ENCODE results near the gene PANK2. TPM values are rescaled to one million over a fixed set of nuclear protein-coding genes. Genes with fewer than 3 reads are reported as not detected.
"Not testable (repeated sequence)": the region's sequence is repeated elsewhere in the genome, so short reads cannot be mapped to it uniquely, and the experiment has no call there.

PANK2 gene
- polyA plus RNA-seq, 3 donors, result 11.8 to 28.5 (median 22.9) TPM

GRCh38 chr20:3940905-3941304 lies 51.7 kb downstream of the PANK2 start:
- WGBS, 3 donors, result 68 to 84% (median 68%) methylated on average over 6 of the region's 6 CpGs
- H3K27ac ChIP-seq (ENCODE audit: low read depth, low read length), result no peak overlapping the region

- H3K27ac ChIP-seq (ENCODE audit: low read depth, low read length), result not testable (repeated sequence)
- WGBS, 3 donors, result 83 to 95% (median 90%) methylated on average over 7 of the region's 7 CpGs
Observed at GRCh38 chr20:3946666-3947065, 57.5 kb downstream of the PANK2 start.

GRCh38 chr20:3964719-3965118 lies 75.5 kb downstream of the PANK2 start:
- WGBS, 3 donors, result 72 to 93% (median 85%) methylated on average over 3 of the region's 3 CpGs
- H3K27ac ChIP-seq (ENCODE audit: low read depth, low read length), result no peak overlapping the region

- H3K27ac ChIP-seq (ENCODE audit: low read depth, low read length), result no peak overlapping the region
Observed at GRCh38 chr20:3966571-3966970, 77.4 kb downstream of the PANK2 start.

- H3K27ac ChIP-seq (ENCODE audit: low read depth, low read length), result no peak overlapping the region
- 75 to 96% (median 92%) methylated on average over 5 of the region's 5 CpGs for WGBS, 3 donors
Observed at GRCh38 chr20:3970016-3970415, 80.8 kb downstream of the PANK2 start.

GRCh38 chr20:3971145-3971544 lies 82.0 kb downstream of the PANK2 start:
- no peak overlapping the region for H3K27ac ChIP-seq (ENCODE audit: low read depth, low read length)
- 73 to 90% (median 74%) methylated on average over 2 of the region's 2 CpGs for WGBS, 3 donors

GRCh38 chr20:3972161-3972560 lies 83.0 kb downstream of the PANK2 start:
- H3K27ac ChIP-seq (ENCODE audit: low read depth, low read length), result no peak overlapping the region
- WGBS, 3 donors, result 91 to 98% (median 97%) methylated on average over 1 of the region's 1 CpG

- WGBS, 3 donors, result 97 to 98% (median 97%) methylated on average over 20 of the region's 20 CpGs
- H3K27ac ChIP-seq (ENCODE audit: low read depth, low read length), result not testable (repeated sequence)
Observed at GRCh38 chr20:3972631-3973030, 83.4 kb downstream of the PANK2 start.

GRCh38 chr20:3973705-3974104 lies 84.5 kb downstream of the PANK2 start:
- H3K27ac ChIP-seq (ENCODE audit: low read depth, low read length), result no peak overlapping the region
- 39 to 92% (median 83%) methylated on average over 2 of the region's 2 CpGs for WGBS, 3 donors

GRCh38 chr20:3976511-3976910 lies 87.3 kb downstream of the PANK2 start:
- WGBS, 3 donors, result 20 to 82% (median 78%) methylated on average over 2 of the region's 2 CpGs
- H3K27ac ChIP-seq (ENCODE audit: low read depth, low read length), result no peak overlapping the region

Other genes starting within 250 kb of the PANK2 start
- gene GFRA4, start 226.0 kb upstream of the PANK2 start, polyA plus RNA-seq, result not detected
- 10 to 100 TPM in 2 of 3 donors, 1 to 10 TPM in 1; 3.8 to 63.0 (median 24.2) TPM for gene ADAM33, start 207.4 kb upstream of the PANK2 start, polyA plus RNA-seq
- 10 to 100 TPM in 1 of 3 donors, 1 to 10 TPM in 2; 1.9 to 11.0 (median 8.8) TPM for gene SIGLEC1, start 176.8 kb upstream of the PANK2 start, polyA plus RNA-seq
- 10 to 100 TPM in 2 of 3 donors, 1 to 10 TPM in 1; 2.5 to 31.8 (median 26.4) TPM for gene HSPA12B, start 156.7 kb upstream of the PANK2 start, polyA plus RNA-seq
- gene ADISSP, start 121.6 kb upstream of the PANK2 start, polyA plus RNA-seq, result 10 to 100 TPM; 21.8 to 99.9 (median 75.1) TPM
- under 1 TPM in 2 of 3 donors, not detected in 1; 0.09 to 0.71 TPM for gene SPEF1, start 107.9 kb upstream of the PANK2 start, polyA plus RNA-seq
- 10 to 100 TPM; 37.8 to 73.4 (median 70.9) TPM for gene CENPB, start 102.6 kb upstream of the PANK2 start, polyA plus RNA-seq
- 10 to 100 TPM in 2 of 3 donors, 1 to 10 TPM in 1; 6.6 to 33.5 (median 12.9) TPM for gene CDC25B, start 93.1 kb upstream of the PANK2 start, polyA plus RNA-seq
- gene AP5S1, start 68.8 kb upstream of the PANK2 start, polyA plus RNA-seq, result 1 to 10 TPM; 5.1 to 9.7 (median 8.9) TPM
- 10 to 100 TPM; 12.6 to 27.0 (median 19.9) TPM for gene MAVS, start 42.6 kb upstream of the PANK2 start, polyA plus RNA-seq
- 1 to 10 TPM; 2.7 to 7.8 (median 5.1) TPM for gene RNF24, start 126.2 kb downstream of the PANK2 start, polyA plus RNA-seq